Measurements from ENCODE around the gene CECR2.
A peak's percentile ranks its signal among the peaks of the same experiment; 100 is the strongest.

DNA sequence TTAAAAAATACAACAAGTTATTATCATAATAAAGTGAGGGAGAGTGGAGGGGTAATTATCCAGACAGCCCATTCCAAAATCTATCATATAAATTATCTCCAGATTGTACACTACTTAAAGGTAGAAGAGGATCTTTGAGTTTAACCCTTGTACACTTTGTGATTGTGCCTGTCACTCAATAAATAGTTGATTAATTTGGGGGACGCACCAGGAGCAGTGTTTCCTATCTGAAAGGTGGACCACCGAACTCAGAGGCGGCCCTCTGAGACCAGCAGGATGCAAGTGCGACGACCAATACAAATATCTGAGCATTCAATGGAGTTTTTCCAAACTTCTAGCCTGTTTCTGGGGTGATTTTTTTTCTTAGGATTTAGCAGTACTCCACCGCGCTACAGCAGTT, 1.1 kb upstream of the CECR2 start:
- TF ChIP-seq EZH2 (IDR thresholded peaks at IDR 0.05; ENCODE audit: insufficient read depth, poor library complexity, severe bottlenecking) (peak; percentile 79), EZH2phosphoT487 (IDR thresholded peaks at IDR 0.05; ENCODE audit: insufficient read depth, low read depth) (0 out of 2 replicates have a peak, but pooled peaks have one; percentile 62)

Data from GM23248 (cell line).